Measurements from ENCODE around the gene MON1B.

DNA sequence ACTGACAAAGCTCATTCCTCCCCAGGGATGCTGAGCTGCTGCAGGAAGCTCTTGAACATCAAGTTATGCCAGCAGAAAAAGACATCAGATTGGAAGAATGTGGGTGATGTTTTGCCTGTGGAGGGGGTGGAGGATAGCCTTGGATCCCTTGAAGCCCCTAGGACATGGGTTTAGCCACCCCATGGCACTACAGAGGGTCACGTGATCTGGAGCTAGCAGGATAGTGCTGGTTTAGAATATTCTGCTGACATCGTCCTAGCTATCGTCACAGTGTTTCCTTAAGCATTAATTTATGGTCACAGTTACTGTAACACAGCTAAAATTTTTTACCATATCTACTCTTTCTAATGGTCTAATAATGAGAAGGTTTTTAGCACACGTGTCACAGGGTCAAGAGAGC is 20.2 kb upstream of the MON1B start:
- TF ChIP-seq CREM (IDR thresholded peaks at IDR 0.05; ENCODE audit: low read depth) (no peak), TBP (optimal IDR thresholded peaks at IDR 0.05; ENCODE audit: low read depth, low read length) (no peak), HNRNPK (IDR thresholded peaks at IDR 0.05; ENCODE audit: low read depth, low read length, poor library complexity, severe bottlenecking) (no peak), ETV6 (IDR thresholded peaks at IDR 0.05; ENCODE audit: borderline replicate concordance in 1 of 2, low read depth in 2 of 2, low read length in 1 of 2) (no peak), ETV6 (CRISPR knock-in tag; IDR thresholded peaks at IDR 0.05; ENCODE audit: borderline replicate concordance) (no peak), ZBTB17 (CRISPR knock-in tag; IDR thresholded peaks at IDR 0.05) (no peak), TEAD2 (tag; IDR thresholded peaks at IDR 0.05) (no peak), ATF1 (CRISPR knock-in tag; IDR thresholded peaks at IDR 0.05) (no peak), ATF1 (tag; IDR thresholded peaks at IDR 0.05) (no peak), POLR2A (conservative IDR thresholded peaks at IDR 0.05) (no peak), ZNF384 (IDR thresholded peaks at IDR 0.05; ENCODE audit: low read depth, low read length) (no peak), ARID2 (IDR thresholded peaks at IDR 0.05) (no peak), RAD21 (CRISPR knock-in tag; conservative IDR thresholded peaks at IDR 0.05 in 1 of 2, IDR thresholded peaks at IDR 0.05 in 1 of 2) (no peak), RBFOX2 (IDR thresholded peaks at IDR 0.05; ENCODE audit: low read depth, low read length) (no peak)
- TF ChIP-seq, protein P1, sequence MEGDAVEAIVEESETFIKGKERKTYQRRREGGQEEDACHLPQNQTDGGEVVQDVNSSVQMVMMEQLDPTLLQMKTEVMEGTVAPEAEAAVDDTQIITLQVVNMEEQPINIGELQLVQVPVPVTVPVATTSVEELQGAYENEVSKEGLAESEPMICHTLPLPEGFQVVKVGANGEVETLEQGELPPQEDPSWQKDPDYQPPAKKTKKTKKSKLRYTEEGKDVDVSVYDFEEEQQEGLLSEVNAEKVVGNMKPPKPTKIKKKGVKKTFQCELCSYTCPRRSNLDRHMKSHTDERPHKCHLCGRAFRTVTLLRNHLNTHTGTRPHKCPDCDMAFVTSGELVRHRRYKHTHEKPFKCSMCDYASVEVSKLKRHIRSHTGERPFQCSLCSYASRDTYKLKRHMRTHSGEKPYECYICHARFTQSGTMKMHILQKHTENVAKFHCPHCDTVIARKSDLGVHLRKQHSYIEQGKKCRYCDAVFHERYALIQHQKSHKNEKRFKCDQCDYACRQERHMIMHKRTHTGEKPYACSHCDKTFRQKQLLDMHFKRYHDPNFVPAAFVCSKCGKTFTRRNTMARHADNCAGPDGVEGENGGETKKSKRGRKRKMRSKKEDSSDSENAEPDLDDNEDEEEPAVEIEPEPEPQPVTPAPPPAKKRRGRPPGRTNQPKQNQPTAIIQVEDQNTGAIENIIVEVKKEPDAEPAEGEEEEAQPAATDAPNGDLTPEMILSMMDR (IDR thresholded peaks at IDR 0.05 in 2 of 3, conservative IDR thresholded peaks at IDR 0.05 in 1 of 3; ENCODE audit: insufficient read depth in 2 of 3, low read depth in 1 of 3, low read length in 3 of 3), result no peak
- TF ChIP-seq, protein P2, sequence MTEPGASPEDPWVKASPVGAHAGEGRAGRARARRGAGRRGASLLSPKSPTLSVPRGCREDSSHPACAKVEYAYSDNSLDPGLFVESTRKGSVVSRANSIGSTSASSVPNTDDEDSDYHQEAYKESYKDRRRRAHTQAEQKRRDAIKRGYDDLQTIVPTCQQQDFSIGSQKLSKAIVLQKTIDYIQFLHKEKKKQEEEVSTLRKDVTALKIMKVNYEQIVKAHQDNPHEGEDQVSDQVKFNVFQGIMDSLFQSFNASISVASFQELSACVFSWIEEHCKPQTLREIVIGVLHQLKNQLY (CRISPR knock-in tag; conservative IDR thresholded peaks at IDR 0.05), result no peak

All from K562 (cell line).